Stimulated activated CD4-positive, alpha-beta T cell treated with anti-CD3 and anti-CD28 coated beads, TNF-alpha, amount 100 ng/mL, for 24 hours (primary cell): Measurements from ENCODE around the gene MSLN.

Source experiments
- DNase-seq, 3 experiments: peaks; one replicate each; pipeline ENCODE4 v3.0.0-alpha.2; 2020; ENCODE audit warnings: low read depth in 3 of 3

MSLN gene

DNA sequence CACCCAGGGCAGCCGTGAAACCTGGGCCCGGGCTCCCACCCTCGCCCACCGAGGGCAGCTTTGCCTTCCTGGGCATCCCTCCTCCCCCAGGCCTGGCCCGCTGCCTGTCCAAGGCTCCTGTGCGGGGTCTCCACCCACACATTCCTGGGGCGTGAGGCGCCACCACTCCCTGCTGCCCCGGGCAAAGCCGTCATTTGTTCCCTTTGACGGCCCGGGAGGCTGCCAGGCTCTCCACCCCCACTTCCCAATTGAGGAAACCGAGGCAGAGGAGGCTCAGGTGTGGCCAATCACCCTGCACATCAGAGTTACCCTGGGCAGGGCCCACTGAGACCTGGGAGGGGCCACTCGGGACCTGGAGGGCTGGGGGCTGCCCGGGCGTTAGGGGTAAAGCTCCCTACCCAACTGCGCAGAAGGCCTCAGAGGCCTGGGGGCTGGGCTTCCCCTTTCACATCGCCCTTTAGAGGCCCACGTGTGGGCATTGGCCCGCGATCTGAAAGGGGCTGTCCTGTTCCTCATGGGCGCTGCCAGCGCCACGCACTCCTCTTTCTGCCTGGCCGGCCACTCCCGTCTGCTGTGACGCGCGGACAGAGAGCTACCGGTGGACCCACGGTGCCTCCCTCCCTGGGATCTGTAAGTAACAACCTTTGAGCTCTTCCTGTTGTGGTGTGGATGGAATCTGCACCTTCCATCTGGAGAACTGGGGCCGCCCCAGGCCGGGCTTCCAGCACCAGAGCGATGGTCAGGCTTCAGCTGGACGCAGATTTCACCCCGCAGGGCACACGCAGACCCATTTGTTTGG lies at the start of gene MSLN:
TSS of gene MSLN (plus strand) at position 190 of the 799 bp plus-strand sequence. CDS start 1,947 bp downstream, outside the sequence.
- no peak for DNase-seq

DNA sequence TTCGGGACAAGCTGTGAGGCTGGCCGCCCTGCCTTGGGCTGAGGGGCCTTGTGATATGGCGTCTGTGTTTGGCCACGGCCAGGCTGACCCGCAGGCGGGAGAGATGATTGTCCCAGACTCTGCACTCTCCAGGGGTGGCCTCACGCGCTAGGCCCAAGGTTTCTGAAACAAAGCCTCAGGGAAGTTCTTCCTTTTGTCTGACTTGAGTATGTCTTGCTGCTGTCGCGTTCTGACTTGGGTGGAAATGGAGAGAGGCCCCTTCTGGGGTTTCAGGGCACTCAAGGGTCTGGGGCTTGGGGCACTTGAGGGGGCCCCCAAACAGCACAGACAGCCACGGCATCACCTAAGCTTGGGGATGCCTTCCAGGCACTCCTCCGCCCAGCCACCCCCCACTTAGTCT lies 49.5 kb upstream of the MSLN start:
- DNase-seq = no peak

DNA sequence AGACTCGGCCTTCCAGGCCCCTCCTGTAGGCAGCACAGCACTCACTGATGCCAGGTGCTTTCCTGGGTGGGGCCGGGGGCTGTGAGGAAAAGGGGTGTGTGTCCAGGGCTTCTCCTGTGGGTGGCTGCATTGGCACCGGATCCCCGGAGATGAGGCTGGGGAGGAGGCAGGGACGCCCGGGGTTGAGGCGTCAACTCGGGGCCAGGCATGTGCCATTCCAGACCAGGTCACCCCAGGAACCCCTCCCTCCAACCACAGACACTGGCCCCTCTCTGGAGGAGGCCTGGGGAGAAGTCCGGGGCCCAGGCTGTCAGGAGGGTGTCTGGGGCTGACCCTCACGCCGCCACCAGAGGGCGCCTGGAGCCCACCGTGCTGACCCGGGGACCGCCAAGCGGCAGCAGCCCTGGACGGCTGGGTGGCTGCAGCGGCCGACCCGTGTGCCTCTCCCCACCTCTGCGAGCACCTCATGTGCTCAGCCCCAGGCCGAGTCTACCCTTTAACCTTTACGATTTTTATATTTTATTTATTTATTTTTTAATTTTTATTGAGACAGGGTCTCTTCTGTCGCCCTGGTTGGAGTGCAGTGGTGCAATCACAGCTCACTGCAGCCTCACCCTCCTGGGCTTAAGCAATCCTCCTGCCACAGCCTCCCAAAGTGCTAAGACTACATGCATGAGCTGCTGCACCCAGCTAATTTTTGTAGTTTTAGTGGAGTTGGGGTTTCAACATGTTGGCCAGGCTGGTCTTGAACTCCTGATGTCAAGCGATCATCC lies 48.8 kb upstream of the MSLN start:
- DNase-seq = peak; percentile 51 to 79 (median 71)

GRCh38 chr16:712740-713250 lies 47.7 kb upstream of the MSLN start:
- DNase-seq = peak in 1 of 3 experiments; percentile 63

DNA sequence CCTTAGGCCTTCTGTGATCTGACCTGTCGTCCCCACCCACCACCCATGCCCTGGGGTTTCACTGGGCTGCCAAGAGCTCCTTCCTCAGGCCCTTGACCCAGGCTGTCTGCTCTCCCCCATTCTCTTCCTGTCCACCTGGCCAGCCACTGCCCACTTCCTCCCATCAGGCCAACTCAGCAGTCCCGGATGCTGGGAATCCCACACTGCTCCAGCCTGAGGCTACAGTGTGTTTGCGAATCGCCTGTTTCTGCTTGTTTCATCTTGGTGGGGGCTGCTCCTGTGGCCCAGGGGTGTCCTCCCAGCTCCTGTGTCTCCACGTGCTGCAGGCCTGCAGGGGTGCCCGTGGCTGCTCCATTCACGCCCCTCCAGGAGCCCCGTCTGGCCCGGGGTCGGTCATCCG lies 46.5 kb upstream of the MSLN start:
- no peak for DNase-seq

DNA sequence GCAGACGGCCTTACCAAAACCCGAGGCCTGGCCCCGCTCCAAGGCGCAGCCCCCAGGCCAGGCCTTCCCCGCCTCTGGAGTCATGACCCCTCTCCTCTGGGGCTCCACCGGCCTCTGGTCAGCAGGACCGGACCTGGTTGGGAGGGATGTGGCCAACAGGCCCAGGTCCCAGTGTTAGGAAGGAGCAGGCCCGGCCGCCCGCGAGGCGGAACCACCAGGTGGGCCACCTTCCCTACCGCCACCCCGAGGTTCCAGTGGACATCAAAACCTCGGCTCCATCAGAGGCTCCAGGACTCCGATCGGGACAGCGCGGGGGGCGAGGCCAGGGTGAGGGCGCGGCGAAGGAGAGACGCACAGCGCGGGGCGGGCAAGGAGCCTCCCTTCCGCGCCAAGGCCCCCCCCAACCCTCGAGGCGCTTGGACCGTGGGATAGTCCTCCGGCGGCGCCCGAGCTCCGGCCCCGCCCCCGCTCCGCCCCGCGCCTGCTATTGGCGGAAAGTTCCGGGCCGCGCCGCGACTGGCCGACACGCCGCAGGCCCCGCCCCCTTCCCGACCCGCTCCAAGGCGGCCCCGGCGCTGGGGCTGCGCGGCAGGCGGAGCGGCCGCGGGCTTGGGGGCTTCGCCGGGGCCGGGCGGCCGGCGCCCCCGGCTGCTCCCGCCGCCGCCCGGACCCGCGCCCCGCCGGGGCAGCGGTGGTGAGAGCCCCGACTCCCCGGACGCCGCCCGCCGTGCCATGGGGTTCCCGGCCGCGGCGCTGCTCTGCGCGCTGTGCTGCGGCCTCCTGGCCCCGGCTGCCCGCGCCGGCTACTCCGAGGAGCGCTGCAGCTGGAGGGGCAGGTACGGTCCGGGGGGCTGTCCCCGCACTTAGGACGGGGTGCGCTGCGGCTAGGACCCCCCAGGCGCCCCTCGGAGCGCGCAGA lies 45.7 kb upstream of the MSLN start, which contains the start of gene METRN:
TSS of gene METRN (plus strand) at position 561 of the 919 bp plus-strand sequence. CDS start at position 733, 172 bp downstream.
- peak; percentile 77 to 92 (median 85) for DNase-seq

DNA sequence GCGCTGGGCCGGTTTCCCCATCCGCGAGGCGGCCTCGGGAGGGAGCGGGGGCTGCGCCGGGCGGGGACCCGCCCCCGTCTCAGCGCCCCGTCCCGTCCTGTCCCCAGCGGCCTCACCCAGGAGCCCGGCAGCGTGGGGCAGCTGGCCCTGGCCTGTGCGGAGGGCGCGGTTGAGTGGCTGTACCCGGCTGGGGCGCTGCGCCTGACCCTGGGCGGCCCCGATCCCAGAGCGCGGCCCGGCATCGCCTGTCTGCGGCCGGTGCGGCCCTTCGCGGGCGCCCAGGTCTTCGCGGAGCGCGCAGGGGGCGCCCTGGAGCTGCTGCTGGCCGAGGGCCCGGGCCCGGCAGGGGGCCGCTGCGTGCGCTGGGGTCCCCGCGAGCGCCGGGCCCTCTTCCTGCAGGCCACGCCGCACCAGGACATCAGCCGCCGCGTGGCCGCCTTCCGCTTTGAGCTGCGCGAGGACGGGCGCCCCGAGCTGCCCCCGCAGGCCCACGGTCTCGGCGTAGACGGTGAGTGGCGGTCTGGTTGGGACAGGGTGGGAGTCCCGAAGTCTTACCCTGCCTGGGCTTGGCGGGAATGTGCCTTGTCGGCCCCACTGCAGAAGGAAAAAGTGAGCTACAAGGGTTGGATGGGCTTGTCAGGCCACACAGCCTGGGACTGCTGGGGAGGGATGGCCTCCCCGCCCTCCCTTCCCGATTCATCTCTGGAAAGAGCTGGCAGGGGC lies 44.9 kb upstream of the MSLN start:
- DNase-seq = no peak

- DNase-seq = no peak
Measured at GRCh38 chr16:716200-716568, 44.4 kb upstream of the MSLN start.

GRCh38 chr16:716768-717325 lies 43.7 kb upstream of the MSLN start:
- DNase-seq = no peak

DNA sequence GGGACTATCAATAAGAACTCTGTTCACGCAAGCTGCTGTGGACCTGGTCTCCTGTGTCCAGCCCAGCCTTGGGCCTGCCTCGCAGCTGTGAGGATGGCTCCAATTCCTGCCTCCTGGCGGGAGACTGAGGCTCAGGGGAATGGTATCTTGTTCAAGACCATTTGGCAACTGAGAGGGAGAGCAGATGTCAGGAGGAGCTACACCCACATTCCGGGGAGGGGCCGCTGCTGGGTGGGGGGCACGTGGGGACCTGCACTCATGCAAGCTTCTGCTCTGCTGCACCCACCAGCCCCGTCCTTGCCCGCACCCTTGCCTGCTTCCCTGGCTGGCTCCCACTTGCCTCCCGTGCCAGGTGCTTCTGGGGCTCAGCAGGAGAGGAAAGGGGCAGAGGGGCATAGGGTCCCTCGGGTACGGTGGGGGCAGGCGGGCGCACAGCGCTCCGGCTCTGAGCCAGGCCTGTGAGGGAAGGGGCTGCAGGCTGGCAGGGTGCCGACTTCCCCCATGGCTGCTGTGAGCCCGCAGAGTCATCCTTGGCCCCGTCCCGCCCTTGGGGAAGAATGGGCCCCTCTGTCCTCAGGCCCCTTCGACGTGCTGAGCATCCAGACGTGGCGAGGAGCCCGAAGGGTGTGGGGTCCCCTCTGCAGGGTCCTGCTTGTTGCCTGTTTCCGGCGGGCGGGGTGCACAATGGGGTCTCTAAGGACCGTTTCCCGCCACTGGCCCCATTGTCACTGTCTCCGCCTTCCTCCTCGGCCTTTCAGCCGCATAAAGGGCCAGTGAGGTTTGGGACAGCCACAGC lies 42.9 kb upstream of the MSLN start:
- DNase-seq = no peak

- no peak for DNase-seq
Measured at GRCh38 chr16:718389-718788, 42.1 kb upstream of the MSLN start.

- DNase-seq = no peak
Measured at GRCh38 chr16:718922-719321, 41.6 kb upstream of the MSLN start.

DNA sequence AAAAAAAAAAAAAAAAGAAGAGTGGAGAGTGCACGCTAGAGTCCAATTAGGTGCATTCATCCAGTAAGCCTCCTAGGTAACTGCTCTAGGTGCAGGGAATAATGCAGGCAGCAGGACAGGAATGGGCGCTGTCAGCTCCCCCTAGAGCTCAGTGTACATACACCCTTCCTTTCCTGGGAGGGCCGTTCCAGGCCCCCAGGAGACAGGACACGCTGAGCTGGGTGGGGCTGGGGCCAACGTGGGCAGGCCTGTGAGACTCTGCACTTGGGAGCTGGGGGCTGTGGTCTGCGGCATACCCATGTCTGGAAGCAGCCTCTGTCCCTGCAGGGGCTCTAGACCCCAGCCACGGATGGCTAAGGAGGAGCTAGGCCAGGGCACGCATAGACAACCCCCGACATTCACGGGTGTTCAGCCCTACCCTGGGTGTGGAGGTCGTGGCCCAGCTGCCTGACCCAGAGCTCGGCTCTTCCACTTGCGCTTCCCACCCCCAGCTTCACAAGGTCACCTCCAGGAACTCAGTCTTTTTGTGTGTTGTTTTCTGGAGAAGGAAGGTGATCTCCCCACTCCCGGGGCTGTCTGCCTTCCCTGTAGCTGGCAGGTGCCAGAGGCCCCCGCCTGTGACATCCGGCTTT lies 40.6 kb upstream of the MSLN start:
- no peak for DNase-seq

GRCh38 chr16:720447-720989 lies 40.0 kb upstream of the MSLN start:
- peak in 1 of 3 experiments; percentile 70 for DNase-seq

DNA sequence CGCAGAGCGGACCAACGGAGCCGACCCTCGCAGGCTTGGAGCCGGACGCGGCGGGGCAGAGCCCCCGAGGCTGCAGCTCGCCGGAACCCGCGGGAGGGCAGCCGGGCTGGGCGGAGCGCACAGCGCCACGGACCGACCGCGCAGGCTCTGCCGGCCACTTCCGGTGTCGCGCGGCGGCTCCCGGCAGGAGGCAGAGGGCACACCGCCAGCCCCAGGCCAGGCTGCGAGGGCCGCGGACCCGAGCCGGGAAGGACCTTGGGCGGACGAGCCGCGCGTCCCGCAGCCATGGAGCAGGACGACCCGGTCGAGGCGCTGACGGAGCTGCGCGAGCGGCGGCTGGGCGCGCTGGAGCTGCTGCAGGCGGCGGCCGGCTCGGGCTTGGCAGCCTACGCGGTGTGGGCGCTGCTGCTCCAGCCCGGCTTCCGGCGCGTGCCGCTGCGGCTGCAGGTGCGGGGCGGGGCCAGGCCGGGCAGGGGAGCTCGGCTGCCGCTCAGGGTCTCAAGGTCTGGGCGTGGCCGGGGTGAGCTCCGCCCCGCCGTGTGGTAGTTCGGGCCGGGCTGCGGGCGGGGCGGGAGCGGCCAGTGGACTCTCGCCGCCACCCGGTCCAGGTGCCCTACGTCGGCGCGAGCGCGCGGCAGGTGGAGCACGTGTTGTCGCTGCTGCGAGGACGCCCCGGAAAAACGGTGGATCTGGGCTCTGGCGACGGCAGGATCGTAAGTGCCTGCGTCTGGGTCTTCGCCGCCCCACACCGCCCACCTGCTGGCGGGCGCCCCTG lies 39.4 kb upstream of the MSLN start, which contains the start of gene ANTKMT:
TSS of gene ANTKMT (plus strand) at position 157 of the 775 bp plus-strand sequence. CDS start at position 286, 129 bp downstream.
- DNase-seq = peak in 2 of 3 experiments; percentile 52 to 80

GRCh38 chr16:721765-722540 lies 38.6 kb upstream of the MSLN start:
- no peak for DNase-seq
